Panc1 (cell line): ENCODE results near the gene ERRFI1. TPM values are rescaled to one million over a fixed set of nuclear protein-coding genes. Genes with fewer than 3 reads are reported as not detected.

Experiments
- ATAC-seq: fragments of 200-7000 bp; cut with Tn5 transposase; 2 replicates; pipeline ENCODE4 v1.9.1; 2020; ENCODE audit warnings: mild to moderate bottlenecking, moderate library complexity
- BruUV-seq: library from RNA; stranded (reverse); fragments of 400-500 nt; replicated peaks from 2 replicates; lab custom pipeline; 2021; lab: Mats Ljungman, UMichigan
- CTCF ChIA-PET: fragments of 300-600 bp; sonication (Branson Sonifier 250); formaldehyde crosslinking; loops from one replicate; lab custom pipeline; 2022; ENCODE audit warnings: antibody characterized with exemption; lab: Charles Lee
- POLR2A ChIA-PET: fragments of 300-600 bp; sonication (Branson Sonifier 250); formaldehyde crosslinking; loops from one replicate; lab custom pipeline; 2022; ENCODE audit warnings: antibody characterized with exemption; lab: Charles Lee
- DNase-seq: peaks from one replicate; pipeline ENCODE4 v3.0.0-alpha.2; 2010; ENCODE audit warnings: low read depth, low spot score
- H3K27ac ChIP-seq: 2 replicates; pipeline ENCODE4 v1.5.1; 2011; ENCODE audit warnings: mild to moderate bottlenecking, low read length, inconsistent platforms
- H3K27me3 ChIP-seq: fragments of 200-500 bp; sonication (Bioruptor generic); 2 replicates; pipeline ENCODE4 v1.6.0; 2014; ENCODE audit warnings: low read length, inconsistent platforms; ENCODE audit not compliant: control insufficient read depth, insufficient read depth
- H3K36me3 ChIP-seq: fragments of 200-500 bp; sonication (Bioruptor generic); 2 replicates; pipeline ENCODE4 v1.5.1; 2014; ENCODE audit warnings: inconsistent platforms, mild to moderate bottlenecking, low read length, moderate library complexity; ENCODE audit not compliant: control insufficient read depth, insufficient read depth
- H3K4me1 ChIP-seq: 2 replicates; pipeline ENCODE4 v1.5.1; 2011; ENCODE audit warnings: inconsistent platforms, mild to moderate bottlenecking, low read length, moderate library complexity; ENCODE audit not compliant: control insufficient read depth, insufficient read depth
- H3K4me3 ChIP-seq, 2 experiments: 2 replicates each; pipeline ENCODE4 v1.5.1; 2011 to 2012; ENCODE audit warnings: low read depth in 2 of 2, low read length in 2 of 2, mild to moderate bottlenecking in 2 of 2, inconsistent platforms in 1 of 2, moderate library complexity in 1 of 2
- H3K9me3 ChIP-seq: fragments of 200-500 bp; sonication (Bioruptor generic); 2 replicates; pipeline ENCODE4 v1.5.1; 2014; ENCODE audit warnings: low read depth, mild to moderate bottlenecking, inconsistent platforms, low read length, moderate library complexity; ENCODE audit not compliant: control insufficient read depth, insufficient read depth
- POLR2AphosphoS5 ChIP-seq: IDR thresholded peaks from 2 replicates; pipeline ENCODE4 v1.6.1; 2012; ENCODE audit warnings: mild to moderate bottlenecking, low read depth, low read length, moderate library complexity
- SIN3A ChIP-seq: IDR thresholded peaks from 2 replicates; pipeline ENCODE4 v1.6.1; 2012; ENCODE audit warnings: low read depth, mild to moderate bottlenecking, low read length, moderate library complexity, borderline replicate concordance; ENCODE audit not compliant: insufficient read depth
- TCF7L2 ChIP-seq: IDR thresholded peaks from 2 replicates; pipeline ENCODE4 v1.6.1; 2011; ENCODE audit warnings: mild to moderate bottlenecking, low read depth, low read length, inconsistent platforms
- in situ Hi-C: cut with HindIII; loops from 2 replicates; pipeline ENCODE4 v1.10.0; 2016; ENCODE audit warnings: low sequenced_read_pairs, low pct_unique_long_range_greater_than_20kb
- intact Hi-C: fragments of 100-400 bp; cut with micrococcal nuclease; formaldehyde crosslinking; loops from one replicate; pipeline ENCODE4 v1.10.0; 2022; ENCODE audit not compliant: unreplicated experiment
- total RNA-seq: library from RNA; stranded (reverse); gene quantifications from one replicate; pipeline ENCODE4 v1.2.1, GENCODE V29; 2021; ENCODE audit not compliant: unreplicated experiment
- TF ChIP-seq, protein P1 (sequence below), 2 experiments: IDR thresholded peaks; 2 replicates each; pipeline ENCODE4 v1.6.1; 2011 to 2012; ENCODE audit warnings: low read depth in 2 of 2, control low read depth in 1 of 2, low read length in 1 of 2, mild to moderate bottlenecking in 1 of 2, moderate library complexity in 1 of 2; ENCODE audit not compliant: insufficient read depth in 1 of 2
- TF ChIP-seq, protein P2 (sequence below): fragments of 450-650 bp; IDR thresholded peaks from 2 replicates; pipeline ENCODE4 v1.5.1; 2017; ENCODE audit warnings: mild to moderate bottlenecking

ERRFI1 gene
- total RNA-seq, 1 experiment from 2014 or later: 299 TPM

DNA sequence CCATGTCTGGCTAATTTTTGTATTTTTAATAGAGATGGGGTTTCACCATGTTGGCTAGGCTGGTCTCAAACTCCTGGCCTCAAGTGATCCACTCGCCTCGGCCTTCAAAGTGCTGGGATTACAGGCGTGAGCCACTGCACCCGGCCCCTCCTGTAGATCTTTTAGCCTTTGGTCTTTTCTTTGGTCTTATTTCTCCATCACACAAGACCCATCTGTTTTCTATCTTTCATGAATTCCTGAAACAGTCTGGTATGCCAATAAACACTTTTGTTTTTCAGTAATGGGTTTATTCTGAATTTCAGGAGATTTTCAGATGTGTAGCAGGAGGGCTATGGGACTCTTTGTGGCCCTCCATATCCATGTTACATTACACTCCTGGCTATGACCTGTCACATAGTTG, 23.2 kb downstream of the ERRFI1 start:
- intact Hi-C loops: no loop called here
- POLR2A ChIA-PET: no interaction called here
- peak overlapping the region; percentile 98 for H3K27ac ChIP-seq

DNA sequence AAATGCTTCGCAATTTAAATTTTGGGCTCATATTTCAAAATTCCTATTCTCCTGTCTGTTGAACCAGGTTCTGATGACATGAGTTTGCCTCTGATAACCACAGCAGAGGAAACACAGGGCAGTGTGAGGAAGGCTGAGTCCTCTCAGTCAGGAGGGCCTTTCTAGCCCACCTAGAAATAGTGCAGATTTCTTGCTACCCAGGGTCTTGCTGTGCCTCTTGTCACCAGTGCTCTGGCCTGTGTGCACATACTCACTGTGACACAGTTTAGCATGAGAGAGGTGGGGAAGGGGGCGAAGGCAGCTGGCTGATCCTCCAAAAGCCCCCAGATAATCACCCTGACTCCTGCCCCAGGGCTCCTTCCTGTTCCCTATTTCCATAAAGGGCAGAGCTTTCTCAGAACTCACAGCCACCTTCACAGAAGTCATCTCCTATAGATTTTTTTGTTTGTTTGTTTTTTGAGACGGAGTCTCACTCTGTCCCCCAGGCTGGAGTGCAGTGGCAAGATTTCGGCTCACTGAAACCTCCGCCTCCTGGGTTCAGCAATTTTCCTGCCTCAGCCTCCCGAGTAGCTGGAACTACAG, 23.7 kb downstream of the ERRFI1 start:
- peaks cover 50% of the 10 kb centered on the region for H3K4me1 ChIP-seq
- ATAC-seq: no peak
- no peak for DNase-seq
- no peaks in the 10 kb centered on the region for H3K9me3 ChIP-seq
- no TSS peak for BruUV-seq
- POLR2A ChIA-PET: interaction anchor here (0.6 kb wide), 1 partner anchor 9 kb away, joined by 3 read pairs; no protein-coding TSS in a partner anchor
- CTCF ChIA-PET: no interaction called here
- in situ Hi-C loops (no loop called here), intact Hi-C loops (no loop called here)
- peak overlapping the region; percentile 98 for H3K27ac ChIP-seq
- no peaks in the 10 kb centered on the region for H3K27me3 ChIP-seq
- no peak overlapping the region for H3K4me3 ChIP-seq
- no peak for TF ChIP-seq TCF7L2
- TF ChIP-seq POLR2AphosphoS5: peak; percentile 13
- TF ChIP-seq, protein P1, sequence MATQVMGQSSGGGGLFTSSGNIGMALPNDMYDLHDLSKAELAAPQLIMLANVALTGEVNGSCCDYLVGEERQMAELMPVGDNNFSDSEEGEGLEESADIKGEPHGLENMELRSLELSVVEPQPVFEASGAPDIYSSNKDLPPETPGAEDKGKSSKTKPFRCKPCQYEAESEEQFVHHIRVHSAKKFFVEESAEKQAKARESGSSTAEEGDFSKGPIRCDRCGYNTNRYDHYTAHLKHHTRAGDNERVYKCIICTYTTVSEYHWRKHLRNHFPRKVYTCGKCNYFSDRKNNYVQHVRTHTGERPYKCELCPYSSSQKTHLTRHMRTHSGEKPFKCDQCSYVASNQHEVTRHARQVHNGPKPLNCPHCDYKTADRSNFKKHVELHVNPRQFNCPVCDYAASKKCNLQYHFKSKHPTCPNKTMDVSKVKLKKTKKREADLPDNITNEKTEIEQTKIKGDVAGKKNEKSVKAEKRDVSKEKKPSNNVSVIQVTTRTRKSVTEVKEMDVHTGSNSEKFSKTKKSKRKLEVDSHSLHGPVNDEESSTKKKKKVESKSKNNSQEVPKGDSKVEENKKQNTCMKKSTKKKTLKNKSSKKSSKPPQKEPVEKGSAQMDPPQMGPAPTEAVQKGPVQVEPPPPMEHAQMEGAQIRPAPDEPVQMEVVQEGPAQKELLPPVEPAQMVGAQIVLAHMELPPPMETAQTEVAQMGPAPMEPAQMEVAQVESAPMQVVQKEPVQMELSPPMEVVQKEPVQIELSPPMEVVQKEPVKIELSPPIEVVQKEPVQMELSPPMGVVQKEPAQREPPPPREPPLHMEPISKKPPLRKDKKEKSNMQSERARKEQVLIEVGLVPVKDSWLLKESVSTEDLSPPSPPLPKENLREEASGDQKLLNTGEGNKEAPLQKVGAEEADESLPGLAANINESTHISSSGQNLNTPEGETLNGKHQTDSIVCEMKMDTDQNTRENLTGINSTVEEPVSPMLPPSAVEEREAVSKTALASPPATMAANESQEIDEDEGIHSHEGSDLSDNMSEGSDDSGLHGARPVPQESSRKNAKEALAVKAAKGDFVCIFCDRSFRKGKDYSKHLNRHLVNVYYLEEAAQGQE (IDR thresholded peaks at IDR 0.05; ENCODE audit: insufficient read depth in 1 of 2, low read depth in 2 of 2, low read length in 1 of 2): no peak
- no peak for TF ChIP-seq SIN3A
- H3K36me3 ChIP-seq: no peaks in the 10 kb centered on the region

More for the DNA sequence above, 23.2 kb downstream of the ERRFI1 start:
- TF ChIP-seq SIN3A (no peak), POLR2AphosphoS5 (no peak), TCF7L2 (no peak)
- TF ChIP-seq, protein P2, sequence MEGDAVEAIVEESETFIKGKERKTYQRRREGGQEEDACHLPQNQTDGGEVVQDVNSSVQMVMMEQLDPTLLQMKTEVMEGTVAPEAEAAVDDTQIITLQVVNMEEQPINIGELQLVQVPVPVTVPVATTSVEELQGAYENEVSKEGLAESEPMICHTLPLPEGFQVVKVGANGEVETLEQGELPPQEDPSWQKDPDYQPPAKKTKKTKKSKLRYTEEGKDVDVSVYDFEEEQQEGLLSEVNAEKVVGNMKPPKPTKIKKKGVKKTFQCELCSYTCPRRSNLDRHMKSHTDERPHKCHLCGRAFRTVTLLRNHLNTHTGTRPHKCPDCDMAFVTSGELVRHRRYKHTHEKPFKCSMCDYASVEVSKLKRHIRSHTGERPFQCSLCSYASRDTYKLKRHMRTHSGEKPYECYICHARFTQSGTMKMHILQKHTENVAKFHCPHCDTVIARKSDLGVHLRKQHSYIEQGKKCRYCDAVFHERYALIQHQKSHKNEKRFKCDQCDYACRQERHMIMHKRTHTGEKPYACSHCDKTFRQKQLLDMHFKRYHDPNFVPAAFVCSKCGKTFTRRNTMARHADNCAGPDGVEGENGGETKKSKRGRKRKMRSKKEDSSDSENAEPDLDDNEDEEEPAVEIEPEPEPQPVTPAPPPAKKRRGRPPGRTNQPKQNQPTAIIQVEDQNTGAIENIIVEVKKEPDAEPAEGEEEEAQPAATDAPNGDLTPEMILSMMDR: no peak
- TF ChIP-seq, protein P1 (IDR thresholded peaks at IDR 0.05; ENCODE audit: insufficient read depth in 1 of 2, low read depth in 2 of 2, low read length in 1 of 2): no peak
- H3K36me3 ChIP-seq: no peaks in the 10 kb centered on the region
- CTCF ChIA-PET: no interaction called here
- in situ Hi-C loops: no loop called here
- no peak for ATAC-seq
- no peak for DNase-seq
- H3K4me1 ChIP-seq: peaks cover 55% of the 10 kb centered on the region
- H3K4me3 ChIP-seq: no peak overlapping the region
- H3K9me3 ChIP-seq: no peaks in the 10 kb centered on the region
- H3K27me3 ChIP-seq: no peaks in the 10 kb centered on the region
- no TSS peak for BruUV-seq
